Activated T-cell treated with anti-CD3 and anti-CD28 coated beads, Interleukin-2, amount 50 U/mL, for 1 hour (primary cell): ENCODE data around the gene NAT9.
A peak's percentile ranks its signal among the peaks of the same experiment; 100 is the strongest.

ENCODE experiments used
- DNase-seq: peaks from one replicate; pipeline ENCODE4 v3.0.0-alpha.2; 2020

NAT9 gene

GRCh38 chr17:74776044-74776962, at the start of gene NAT9:
NAT9 (minus strand) TSS chr17:74776345; CDS start chr17:74775698, 647 bp downstream.
- DNase-seq, result peak; percentile 100

- no peak for DNase-seq
These were observed 48.9 kb upstream of the NAT9 start for GRCh38 chr17:74824961-74825627.

GRCh38 chr17:74822939-74823367, 46.8 kb upstream of the NAT9 start:
- no peak for DNase-seq

- DNase-seq, result no peak
These were observed 46.3 kb upstream of the NAT9 start for GRCh38 chr17:74822335-74822938.

- DNase-seq, result no peak
These were observed 45.6 kb upstream of the NAT9 start for GRCh38 chr17:74821655-74822334.

- no peak for DNase-seq
These were observed 43.8 kb upstream of the NAT9 start for GRCh38 chr17:74819801-74820436.

- no peak for DNase-seq
These were observed 42.3 kb upstream of the NAT9 start for GRCh38 chr17:74818291-74818938.

- DNase-seq, result no peak
These were observed 40.9 kb upstream of the NAT9 start for GRCh38 chr17:74816905-74817620.

- DNase-seq, result no peak
These were observed 39.6 kb upstream of the NAT9 start for GRCh38 chr17:74815550-74816370.

- no peak for DNase-seq
These were observed 38.9 kb upstream of the NAT9 start for GRCh38 chr17:74815067-74815466.

- no peak for DNase-seq
These were observed 38.3 kb upstream of the NAT9 start for GRCh38 chr17:74814453-74814852.

- no peak for DNase-seq
These were observed 36.2 kb upstream of the NAT9 start for GRCh38 chr17:74812109-74813009.

- DNase-seq, result no peak
These were observed 34.7 kb upstream of the NAT9 start for GRCh38 chr17:74810699-74811485.

GRCh38 chr17:74808714-74809430, 32.7 kb upstream of the NAT9 start:
- no peak for DNase-seq

GRCh38 chr17:74807925-74808324, 31.8 kb upstream of the NAT9 start:
- no peak for DNase-seq

GRCh38 chr17:74807441-74807840, 31.3 kb upstream of the NAT9 start:
- no peak for DNase-seq

GRCh38 chr17:74806334-74806733, 30.2 kb upstream of the NAT9 start:
- DNase-seq, result no peak

GRCh38 chr17:74805591-74805991, 29.4 kb upstream of the NAT9 start:
- DNase-seq, result no peak
